ENCODE measurements around the gene NSFL1C. TPM values are rescaled to one million over a fixed set of nuclear protein-coding genes. Genes with fewer than 3 reads are reported as not detected.

The NSFL1C gene
- total RNA-seq, 6 experiments from 2014 or later, result 40.8 to 53.5 (median 43.4) TPM

GRCh38 chr20:1431158-1431557, 35.5 kb downstream of the NSFL1C start:
- DNase-seq (no peak), ATAC-seq (no peak)
- Histone ChIP-seq H3K36me3 (no peaks in the 10 kb centered on the region), H3K4me1 (no peaks in the 10 kb centered on the region), H3K27ac (no peak overlapping the region), H3K4me3 (no peak overlapping the region), H3K27me3 (no peaks in the 10 kb centered on the region), H3K9me3 (no peaks in the 10 kb centered on the region)
- intact Hi-C loops (cut with DNase I), result no loop called here
- no peak for TF ChIP-seq POLR2A (IDR thresholded peaks at IDR 0.05)
- TF ChIP-seq, protein P1, sequence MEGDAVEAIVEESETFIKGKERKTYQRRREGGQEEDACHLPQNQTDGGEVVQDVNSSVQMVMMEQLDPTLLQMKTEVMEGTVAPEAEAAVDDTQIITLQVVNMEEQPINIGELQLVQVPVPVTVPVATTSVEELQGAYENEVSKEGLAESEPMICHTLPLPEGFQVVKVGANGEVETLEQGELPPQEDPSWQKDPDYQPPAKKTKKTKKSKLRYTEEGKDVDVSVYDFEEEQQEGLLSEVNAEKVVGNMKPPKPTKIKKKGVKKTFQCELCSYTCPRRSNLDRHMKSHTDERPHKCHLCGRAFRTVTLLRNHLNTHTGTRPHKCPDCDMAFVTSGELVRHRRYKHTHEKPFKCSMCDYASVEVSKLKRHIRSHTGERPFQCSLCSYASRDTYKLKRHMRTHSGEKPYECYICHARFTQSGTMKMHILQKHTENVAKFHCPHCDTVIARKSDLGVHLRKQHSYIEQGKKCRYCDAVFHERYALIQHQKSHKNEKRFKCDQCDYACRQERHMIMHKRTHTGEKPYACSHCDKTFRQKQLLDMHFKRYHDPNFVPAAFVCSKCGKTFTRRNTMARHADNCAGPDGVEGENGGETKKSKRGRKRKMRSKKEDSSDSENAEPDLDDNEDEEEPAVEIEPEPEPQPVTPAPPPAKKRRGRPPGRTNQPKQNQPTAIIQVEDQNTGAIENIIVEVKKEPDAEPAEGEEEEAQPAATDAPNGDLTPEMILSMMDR (IDR thresholded peaks at IDR 0.05), result no peak
- 25% methylated on average over 1 of the region's 1 CpG for WGBS (ENCODE audit: insufficient coverage, low coverage, low lambda C conversion rate, missing lambda C conversion rate)

DNA sequence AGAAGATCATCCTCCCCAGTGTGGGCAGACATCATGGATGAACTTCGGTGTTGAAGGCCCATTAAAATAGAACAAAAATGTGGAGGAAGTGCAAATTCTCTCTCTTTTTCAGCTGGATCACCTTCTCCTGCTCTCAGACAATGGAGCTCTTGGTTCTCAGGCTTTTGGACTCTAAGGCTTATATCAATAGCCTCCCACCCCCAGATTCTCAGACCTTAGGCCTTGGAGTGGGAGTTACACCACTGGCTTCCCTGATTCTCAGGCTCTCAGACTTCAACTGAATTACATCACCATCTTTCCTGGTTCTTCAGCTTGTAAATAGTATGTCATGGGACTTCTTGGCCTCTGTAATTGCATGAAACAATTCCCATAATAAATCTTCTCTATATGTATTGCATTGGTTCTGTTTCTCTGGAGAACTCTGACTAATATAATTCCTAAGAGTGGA, 36.6 kb downstream of the NSFL1C start:
- ATAC-seq, result no peak

DNA sequence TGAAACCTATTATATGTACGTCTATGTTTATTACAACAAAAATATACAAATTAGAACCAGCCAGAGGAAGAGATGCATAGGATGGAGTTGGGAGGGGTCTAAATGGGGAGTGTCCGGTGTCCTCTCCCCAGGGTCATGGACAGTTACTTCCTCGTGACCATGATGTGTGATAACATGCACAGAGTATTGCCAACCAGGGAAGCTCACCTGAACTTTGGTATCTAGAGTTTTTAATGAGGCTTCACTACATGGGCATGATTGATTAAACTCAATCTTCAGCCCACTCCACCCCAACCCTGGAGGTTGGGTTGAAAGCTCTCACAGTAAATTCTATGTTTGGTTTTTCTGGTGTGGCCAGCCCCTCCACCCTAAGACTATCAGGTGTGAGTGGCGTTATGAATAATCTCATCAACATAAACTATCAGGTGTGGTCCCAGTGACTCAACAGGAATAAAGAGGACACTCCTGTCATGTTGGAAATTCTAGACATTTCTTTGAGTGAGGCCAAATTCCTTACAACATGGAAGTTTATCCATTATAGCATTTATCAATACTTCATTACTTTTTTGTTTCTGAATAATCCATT, 37.4 kb downstream of the NSFL1C start:
- no peak for DNase-seq
- H3K9me3 ChIP-seq, result no peaks in the 10 kb centered on the region
- no peaks in the 10 kb centered on the region for H3K27me3 ChIP-seq
- 55% methylated on average over 4 of the region's 4 CpGs for WGBS (ENCODE audit: insufficient coverage, low coverage, low lambda C conversion rate, missing lambda C conversion rate)
- H3K4me1 ChIP-seq, result no peaks in the 10 kb centered on the region
- H3K36me3 ChIP-seq, result no peaks in the 10 kb centered on the region
- intact Hi-C loops (cut with DNase I), result no loop called here
- no peak overlapping the region for H3K4me3 ChIP-seq
- TF ChIP-seq POLR2A (IDR thresholded peaks at IDR 0.05), result no peak
- TF ChIP-seq, protein P1 (IDR thresholded peaks at IDR 0.05), result no peak
- H3K27ac ChIP-seq, result no peak overlapping the region
- ATAC-seq, result no peak

More for the DNA sequence above, 36.6 kb downstream of the NSFL1C start:
- intact Hi-C loops (cut with DNase I), result no loop called here
- Histone ChIP-seq H3K9me3 (no peaks in the 10 kb centered on the region), H3K27me3 (no peaks in the 10 kb centered on the region), H3K36me3 (no peaks in the 10 kb centered on the region), H3K4me3 (no peak overlapping the region), H3K27ac (no peak overlapping the region), H3K4me1 (no peaks in the 10 kb centered on the region)
- DNase-seq, result no peak
- TF ChIP-seq, protein P1 (IDR thresholded peaks at IDR 0.05), result no peak
- TF ChIP-seq POLR2A (IDR thresholded peaks at IDR 0.05), result no peak
- WGBS (ENCODE audit: insufficient coverage, low coverage, low lambda C conversion rate, missing lambda C conversion rate), result 100% methylated on average over 1 of the region's 1 CpG

- intact Hi-C loops (cut with DNase I), result no loop called here
- 78% methylated on average over 2 of the region's 3 CpGs for WGBS (ENCODE audit: insufficient coverage, low coverage, low lambda C conversion rate, missing lambda C conversion rate)
- ATAC-seq (no peak), DNase-seq (no peak)
- H3K9me3 ChIP-seq, result no peaks in the 10 kb centered on the region
- H3K27me3 ChIP-seq, result no peaks in the 10 kb centered on the region
- H3K4me1 ChIP-seq, result no peaks in the 10 kb centered on the region
- no peak overlapping the region for H3K27ac ChIP-seq
- TF ChIP-seq, protein P1 (IDR thresholded peaks at IDR 0.05), result no peak
- TF ChIP-seq POLR2A (IDR thresholded peaks at IDR 0.05), result no peak
- H3K36me3 ChIP-seq, result no peaks in the 10 kb centered on the region
- H3K4me3 ChIP-seq, result no peak overlapping the region
Measured at GRCh38 chr20:1427457-1428054, 39.1 kb downstream of the NSFL1C start.
